GM15510 (cell line): ENCODE results near the gene ADRA2C.

Experiments used
- POLR2A ChIP-seq: IDR thresholded peaks from 3 replicates; pipeline ENCODE4 v1.6.1; 2011; ENCODE audit warnings: borderline replicate concordance; ENCODE audit not compliant: insufficient read length; ENCODE audit errors: extremely low read depth

ADRA2C gene

GRCh38 chr4:3775576-3775975 is 9.4 kb downstream of the ADRA2C start:
- TF ChIP-seq POLR2A: no peak

- no peak for TF ChIP-seq POLR2A
Measured at GRCh38 chr4:3776166-3777032, 10.2 kb downstream of the ADRA2C start.

- TF ChIP-seq POLR2A: no peak
Measured at GRCh38 chr4:3777033-3777390, 10.8 kb downstream of the ADRA2C start.

GRCh38 chr4:3777669-3778068 is 11.5 kb downstream of the ADRA2C start:
- TF ChIP-seq POLR2A: no peak

GRCh38 chr4:3779509-3779908 is 13.3 kb downstream of the ADRA2C start:
- no peak for TF ChIP-seq POLR2A

GRCh38 chr4:3780347-3781171 is 14.4 kb downstream of the ADRA2C start:
- no peak for TF ChIP-seq POLR2A

- TF ChIP-seq POLR2A: no peak
Measured at GRCh38 chr4:3781193-3781886, 15.2 kb downstream of the ADRA2C start.

- TF ChIP-seq POLR2A: no peak
Measured at GRCh38 chr4:3781997-3782930, 16.1 kb downstream of the ADRA2C start.

GRCh38 chr4:3783693-3784306 is 17.6 kb downstream of the ADRA2C start:
- TF ChIP-seq POLR2A: no peak

GRCh38 chr4:3784454-3785291 is 18.5 kb downstream of the ADRA2C start:
- no peak for TF ChIP-seq POLR2A

GRCh38 chr4:3785292-3785565 is 19.0 kb downstream of the ADRA2C start:
- TF ChIP-seq POLR2A: no peak

GRCh38 chr4:3786196-3786869 is 20.1 kb downstream of the ADRA2C start:
- no peak for TF ChIP-seq POLR2A
